Astrocyte of the cerebellum (primary cell): ENCODE measurements around the gene FOXQ1.

Experiments used
- DNase-seq: peaks from one replicate; pipeline ENCODE4 v3.0.0-alpha.2; 2011; ENCODE audit warnings: low read depth
- H3K4me3 ChIP-seq: 2 replicates; pipeline ENCODE4 v1.5.1; 2011; ENCODE audit warnings: mild to moderate bottlenecking, low read depth, low read length, moderate library complexity
- CTCF ChIP-seq: IDR thresholded peaks from 2 replicates; pipeline ENCODE4 v1.5.1; 2012; ENCODE audit warnings: low read length, low read depth, moderate library complexity, mild to moderate bottlenecking; ENCODE audit errors: missing control alignments
- in situ Hi-C: cut with HindIII; loops from 2 replicates; pipeline ENCODE4 v1.10.0; 2017; ENCODE audit warnings: low sequenced_read_pairs

The FOXQ1 gene

GRCh38 chr6:1335367-1336037, 23.6 kb downstream of the FOXQ1 start:
- DNase-seq: peak; percentile 80
- in situ Hi-C loops: no loop called here
- H3K4me3 ChIP-seq: no peak overlapping the region
- TF ChIP-seq CTCF: no peak

GRCh38 chr6:1336246-1336843, 24.4 kb downstream of the FOXQ1 start:
- peak; percentile 29 for TF ChIP-seq CTCF
- H3K4me3 ChIP-seq: no peak overlapping the region
- DNase-seq: no peak
- in situ Hi-C loops: no loop called here

GRCh38 chr6:1337791-1338190, 25.9 kb downstream of the FOXQ1 start:
- TF ChIP-seq CTCF: no peak
- H3K4me3 ChIP-seq: no peak overlapping the region
- DNase-seq: no peak
- in situ Hi-C loops: no loop called here

- in situ Hi-C loops: no loop called here
- no peak overlapping the region for H3K4me3 ChIP-seq
- no peak for DNase-seq
- TF ChIP-seq CTCF: no peak
These were observed 34.2 kb downstream of the FOXQ1 start for GRCh38 chr6:1346101-1346500.

GRCh38 chr6:1346558-1347091, 34.7 kb downstream of the FOXQ1 start:
- in situ Hi-C loops: no loop called here
- DNase-seq: peak; percentile 11
- TF ChIP-seq CTCF: no peak
- H3K4me3 ChIP-seq: no peak overlapping the region

GRCh38 chr6:1347161-1347560, 35.3 kb downstream of the FOXQ1 start:
- in situ Hi-C loops: no loop called here
- H3K4me3 ChIP-seq: no peak overlapping the region
- no peak for TF ChIP-seq CTCF
- DNase-seq: no peak
